GM12891 (cell line): Measurements from ENCODE around the gene DAB1.

Experiments
- PAX5 ChIP-seq: IDR thresholded peaks from 2 replicates; pipeline ENCODE4 v1.6.1; 2011; ENCODE audit warnings: low read length, moderate library complexity, mild to moderate bottlenecking; ENCODE audit not compliant: insufficient read depth, severe bottlenecking
- POLR2A ChIP-seq: IDR thresholded peaks from 2 replicates; pipeline ENCODE4 v1.6.1; 2011; ENCODE audit warnings: low read depth, low read length, control low read depth
- POLR2AphosphoS5 ChIP-seq: IDR thresholded peaks from 2 replicates; pipeline ENCODE4 v1.6.1; 2011; ENCODE audit warnings: low read depth, low read length, control low read depth
- SPI1 ChIP-seq: IDR thresholded peaks from 2 replicates; pipeline ENCODE4 v1.6.1; 2011; ENCODE audit warnings: low read depth, low read length, control low read depth
- TAF1 ChIP-seq: IDR thresholded peaks from 2 replicates; pipeline ENCODE4 v1.6.1; 2011; ENCODE audit warnings: low read depth, low read length, control low read depth

DNA sequence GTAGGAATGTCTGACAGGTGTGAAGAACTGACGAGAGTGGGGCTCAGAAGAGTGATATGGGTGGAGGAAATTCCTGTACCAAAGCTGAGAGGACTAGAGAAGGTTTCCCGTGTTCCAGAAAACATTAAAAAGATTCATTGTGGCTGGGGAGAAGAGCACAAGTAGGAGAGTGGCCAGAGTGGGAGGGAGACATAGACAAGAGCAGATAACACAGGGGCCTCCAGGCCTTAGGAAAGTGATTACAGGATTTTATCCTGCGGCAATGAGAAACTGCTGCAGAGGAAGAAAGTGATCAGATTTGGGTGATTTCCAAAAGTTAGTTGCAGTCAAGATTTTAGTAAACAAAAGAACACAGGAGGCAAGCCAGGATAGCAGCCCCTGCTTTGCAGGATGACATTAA, 465.9 kb downstream of the DAB1 start:
- no peak for TF ChIP-seq POLR2A
- TF ChIP-seq SPI1 = no peak
- no peak for TF ChIP-seq PAX5
- TF ChIP-seq POLR2AphosphoS5 = no peak
- TF ChIP-seq TAF1 = no peak
